NCI-H82 (cell line): ENCODE results near the gene B3GNT4.
"Not testable (repeated sequence)": the region's sequence is repeated elsewhere in the genome, so short reads cannot be mapped to it uniquely, and the experiment has no call there.

ENCODE experiments used
- DNase-seq: peaks from one replicate; lab custom pipeline; 2025; lab: John Stamatoyannopoulos, UW

Gene B3GNT4

GRCh38 chr12:122215771-122216170 is 12.3 kb downstream of the B3GNT4 start:
- DNase-seq = no peak

DNA sequence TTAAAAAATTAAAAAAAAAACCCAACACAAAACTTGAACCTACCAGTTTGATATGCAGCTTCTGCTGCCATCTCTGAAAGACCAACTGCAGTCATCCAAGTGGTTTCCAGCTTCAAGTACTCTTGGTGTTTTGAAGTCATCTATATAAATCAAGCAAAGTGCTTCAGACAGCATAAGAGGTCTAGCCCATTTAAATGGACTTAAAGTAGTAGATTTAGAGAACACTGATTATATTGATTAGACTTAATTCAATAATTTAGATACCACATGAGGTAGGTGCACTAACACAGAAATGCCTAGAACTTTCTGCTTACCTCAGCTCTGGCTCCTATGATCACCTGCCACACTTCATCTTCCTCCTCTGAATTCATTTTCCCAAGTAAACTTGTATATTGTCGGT is 12.9 kb downstream of the B3GNT4 start:
- no peak for DNase-seq

GRCh38 chr12:122225683-122226365 is 22.3 kb downstream of the B3GNT4 start, which contains the start of gene DIABLO:
TSS of gene DIABLO (minus strand) at chr12:122226052. CDS start at chr12:122226014, 38 bp downstream.
- peak; percentile 100 for DNase-seq

GRCh38 chr12:122226366-122227125 is 23.0 kb downstream of the B3GNT4 start:
- peak; percentile 62 for DNase-seq

GRCh38 chr12:122227341-122227740 is 23.8 kb downstream of the B3GNT4 start:
- DNase-seq = peak; percentile 55

DNA sequence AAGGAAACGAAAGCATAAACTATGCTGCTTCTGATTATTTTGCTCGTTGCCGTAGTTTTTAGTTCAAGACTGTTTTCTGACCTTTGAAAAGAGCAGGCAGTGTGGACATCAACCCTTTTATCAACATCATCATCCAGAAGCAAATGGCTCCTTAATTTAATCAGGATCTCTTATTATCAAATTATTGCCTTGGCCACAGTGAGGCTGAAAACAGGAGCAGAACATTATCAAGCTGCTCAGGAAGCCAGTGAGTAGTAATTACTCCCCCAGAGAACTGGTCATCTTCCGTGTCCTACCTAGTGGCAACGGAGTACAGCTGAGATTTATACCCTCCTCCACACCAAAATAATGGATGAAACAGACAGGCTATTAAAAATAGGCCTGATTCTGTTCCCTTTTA is 24.6 kb downstream of the B3GNT4 start:
- no peak for DNase-seq

GRCh38 chr12:122230798-122231197 is 27.3 kb downstream of the B3GNT4 start:
- no peak for DNase-seq

DNA sequence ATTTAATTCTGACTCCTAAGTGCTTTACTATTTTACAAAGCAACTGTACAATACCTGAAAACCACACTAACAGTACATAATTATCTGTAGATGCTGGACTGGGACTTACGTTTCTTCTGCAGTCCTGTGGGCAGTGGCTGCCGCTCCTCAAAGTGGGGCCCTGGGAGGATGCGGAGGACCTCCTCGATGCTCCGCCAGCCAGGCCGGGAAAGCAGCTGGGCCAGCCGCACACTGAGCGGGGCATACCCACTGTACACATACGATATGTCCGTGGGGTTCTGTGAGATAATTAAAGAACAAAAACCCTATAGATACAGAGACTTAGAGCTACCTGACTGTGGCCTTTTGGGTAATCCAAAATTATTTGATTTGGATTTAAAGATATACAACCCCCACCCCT is 29.2 kb downstream of the B3GNT4 start:
- DNase-seq = no peak

DNA sequence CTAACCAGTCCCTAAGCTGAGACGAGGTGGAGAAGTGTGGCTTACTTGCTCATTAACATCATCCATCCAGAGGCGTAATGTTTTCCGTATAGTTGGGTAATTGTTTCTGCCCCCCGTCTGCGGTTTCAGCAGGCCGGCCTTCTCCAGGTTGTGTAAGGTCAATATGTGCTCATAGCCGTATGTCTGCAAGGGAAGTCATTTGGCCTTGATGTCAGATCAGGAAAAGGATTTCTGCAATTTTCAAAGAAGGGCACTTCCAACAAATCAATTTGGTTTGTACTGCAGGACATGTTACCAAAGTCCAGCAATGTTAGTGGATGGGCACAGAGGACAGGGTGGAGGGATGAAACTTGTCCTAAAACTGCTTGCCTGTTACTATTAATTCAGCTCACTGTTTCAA is 32.2 kb downstream of the B3GNT4 start:
- DNase-seq = no peak

DNA sequence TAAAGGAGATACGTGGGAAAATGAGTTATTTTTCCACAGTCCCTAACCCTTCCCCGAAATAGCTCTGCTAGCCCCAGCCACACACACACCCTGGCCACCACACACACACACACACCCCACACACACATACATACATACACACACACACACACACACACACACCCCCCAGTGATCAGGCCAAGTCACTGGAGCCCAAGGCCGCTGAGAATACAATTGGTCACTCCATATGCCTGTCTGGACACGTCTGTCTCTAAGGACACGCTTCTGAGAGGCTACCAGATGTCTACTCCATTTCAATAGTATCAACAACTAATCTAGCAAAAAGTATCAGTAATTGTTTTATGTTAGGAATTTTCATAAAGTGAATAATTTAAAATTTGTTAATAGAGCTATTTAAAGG is 35.4 kb downstream of the B3GNT4 start:
- DNase-seq = no peak

GRCh38 chr12:122243965-122244364 is 40.5 kb downstream of the B3GNT4 start:
- DNase-seq = no peak

DNA sequence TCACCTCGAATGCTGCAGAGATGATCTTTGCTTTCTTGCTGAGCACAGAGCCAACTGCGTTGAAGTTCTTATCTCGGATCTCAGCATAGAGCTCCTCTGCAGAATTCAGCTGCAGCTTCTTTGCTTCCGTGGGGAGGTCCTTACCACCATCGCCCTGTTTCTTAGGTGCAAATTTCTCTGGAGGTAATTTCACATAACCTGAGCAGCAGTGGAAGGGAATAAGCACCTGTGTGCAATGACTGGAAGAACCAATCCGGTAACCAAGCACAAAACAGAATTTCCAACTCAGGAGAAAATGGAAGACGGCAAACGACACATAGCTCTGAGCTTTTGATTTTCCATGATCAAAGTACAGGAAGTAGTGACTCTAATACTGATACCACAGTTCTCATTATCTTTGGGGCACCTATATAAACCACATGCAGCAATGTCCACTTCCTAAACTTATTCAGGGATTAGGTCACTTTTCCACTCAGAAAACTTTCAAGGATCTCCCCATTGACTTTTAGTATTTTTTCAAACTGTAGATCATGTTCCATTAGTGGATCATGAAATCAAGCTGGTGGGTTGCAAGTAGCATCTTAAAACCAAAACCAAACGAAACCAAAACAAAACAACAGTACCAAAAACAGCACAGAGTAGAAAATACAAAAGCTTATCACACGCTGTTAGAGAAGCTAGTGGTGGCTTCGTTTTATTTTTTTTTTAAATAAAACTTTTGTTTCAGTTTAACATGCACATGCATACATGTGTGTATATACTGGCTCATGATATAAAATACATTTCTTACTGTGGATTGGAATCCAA is 41.3 kb downstream of the B3GNT4 start:
- no peak for DNase-seq

- DNase-seq = no peak
Observed at GRCh38 chr12:122245553-122245952, 42.0 kb downstream of the B3GNT4 start.

GRCh38 chr12:122250047-122250446 is 46.5 kb downstream of the B3GNT4 start:
- DNase-seq = no peak

- DNase-seq = no peak
Observed at GRCh38 chr12:122250536-122250935, 47.0 kb downstream of the B3GNT4 start.

- not testable (repeated sequence) for DNase-seq
Observed at GRCh38 chr12:122258462-122258861, 55.0 kb downstream of the B3GNT4 start.
